ENCODE results near the gene LSG1. TPM values are rescaled to one million over a fixed set of nuclear protein-coding genes. Genes with fewer than 3 reads are reported as not detected.

The LSG1 gene
- total RNA-seq, 4 donors from 2014 or later, result 18.7 to 69.9 (median 52.8) TPM

DNA sequence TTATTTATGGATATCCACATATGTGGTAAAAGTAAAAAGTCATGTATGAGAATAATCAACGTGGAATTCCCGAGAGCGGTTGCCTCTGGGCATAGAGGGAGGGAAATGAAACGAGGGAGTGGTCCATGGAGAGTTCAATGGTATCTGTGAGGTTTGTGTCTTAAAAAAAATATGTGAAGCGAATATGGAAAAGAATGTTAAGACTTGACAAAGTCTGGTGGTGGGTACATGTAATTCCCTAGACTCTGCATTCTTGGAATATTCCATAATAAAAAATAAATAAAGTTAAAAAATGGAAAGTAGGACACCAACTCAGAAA lies 42.1 kb upstream of the LSG1 start:
- no peak overlapping the region for H3K27ac ChIP-seq
- DNase-seq, result no peak
- intact Hi-C loops (cut with DNase I; ENCODE audit: low total_unique reads) (no loop called here), in situ Hi-C loops (cut with MboI; ENCODE audit: low pct_ligation_motif_present in 1 of 4, low pct_unique_long_range_greater_than_20kb in 1 of 4, low sequenced_read_pairs in 3 of 4) (no loop called here)
- 83 to 95% methylated on average over 5 of the region's 5 CpGs for WGBS, 2 donors (ENCODE audit: low coverage in 1 of 2)
- no peaks in the 10 kb centered on the region for H3K27me3 ChIP-seq
- H3K4me3 ChIP-seq, result no peak overlapping the region
- no peaks in the 10 kb centered on the region for H3K9me3 ChIP-seq
- H3K4me1 ChIP-seq, result no peaks in the 10 kb centered on the region
- H3K36me3 ChIP-seq, result no peaks in the 10 kb centered on the region
- TF ChIP-seq, protein P1, sequence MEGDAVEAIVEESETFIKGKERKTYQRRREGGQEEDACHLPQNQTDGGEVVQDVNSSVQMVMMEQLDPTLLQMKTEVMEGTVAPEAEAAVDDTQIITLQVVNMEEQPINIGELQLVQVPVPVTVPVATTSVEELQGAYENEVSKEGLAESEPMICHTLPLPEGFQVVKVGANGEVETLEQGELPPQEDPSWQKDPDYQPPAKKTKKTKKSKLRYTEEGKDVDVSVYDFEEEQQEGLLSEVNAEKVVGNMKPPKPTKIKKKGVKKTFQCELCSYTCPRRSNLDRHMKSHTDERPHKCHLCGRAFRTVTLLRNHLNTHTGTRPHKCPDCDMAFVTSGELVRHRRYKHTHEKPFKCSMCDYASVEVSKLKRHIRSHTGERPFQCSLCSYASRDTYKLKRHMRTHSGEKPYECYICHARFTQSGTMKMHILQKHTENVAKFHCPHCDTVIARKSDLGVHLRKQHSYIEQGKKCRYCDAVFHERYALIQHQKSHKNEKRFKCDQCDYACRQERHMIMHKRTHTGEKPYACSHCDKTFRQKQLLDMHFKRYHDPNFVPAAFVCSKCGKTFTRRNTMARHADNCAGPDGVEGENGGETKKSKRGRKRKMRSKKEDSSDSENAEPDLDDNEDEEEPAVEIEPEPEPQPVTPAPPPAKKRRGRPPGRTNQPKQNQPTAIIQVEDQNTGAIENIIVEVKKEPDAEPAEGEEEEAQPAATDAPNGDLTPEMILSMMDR (IDR thresholded peaks at IDR 0.05), result no peak

DNA sequence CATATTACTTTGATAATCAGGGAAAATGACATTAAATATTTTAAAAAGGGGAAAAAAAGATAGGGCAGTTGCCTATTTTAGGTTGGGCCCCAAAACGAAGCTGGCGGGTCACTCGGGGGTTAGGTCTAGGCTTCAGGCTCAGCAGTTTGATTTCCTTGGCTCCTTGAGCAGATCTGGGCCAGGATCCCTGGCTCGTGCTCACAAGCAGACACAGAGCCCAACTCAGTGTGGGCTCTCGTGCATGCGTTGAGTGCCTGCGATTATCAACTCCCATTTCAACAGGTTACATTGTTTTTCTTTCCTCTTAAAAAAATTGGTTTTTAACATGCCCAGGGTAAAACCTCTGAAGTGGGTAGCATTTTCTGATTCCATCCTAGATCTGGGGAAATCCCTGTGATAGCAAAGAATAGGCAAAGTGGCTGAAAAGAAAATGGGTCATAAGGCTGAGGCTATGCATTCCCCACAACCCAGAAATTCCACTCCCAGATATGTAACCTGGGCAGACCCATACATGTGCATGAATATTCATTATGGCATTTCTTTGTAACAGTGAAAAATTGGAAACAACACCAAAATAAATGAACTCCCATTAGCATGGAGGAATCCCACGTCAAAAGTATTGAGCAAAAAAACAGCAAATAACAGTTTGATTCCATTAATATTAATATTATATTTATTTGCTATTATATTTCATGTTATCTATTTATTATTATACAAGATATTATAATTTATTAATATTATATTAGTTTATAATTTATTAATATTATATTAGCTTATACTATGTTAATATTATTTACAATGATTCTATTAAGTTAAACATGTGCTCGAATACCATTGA lies 41.5 kb upstream of the LSG1 start:
- no peaks in the 10 kb centered on the region for H3K27me3 ChIP-seq
- in situ Hi-C loops (cut with MboI; ENCODE audit: low pct_ligation_motif_present in 1 of 4, low pct_unique_long_range_greater_than_20kb in 1 of 4, low sequenced_read_pairs in 3 of 4), result no loop called here
- H3K9me3 ChIP-seq, result no peaks in the 10 kb centered on the region
- H3K36me3 ChIP-seq, result no peaks in the 10 kb centered on the region
- intact Hi-C loops (cut with DNase I; ENCODE audit: low total_unique reads), result no loop called here
- TF ChIP-seq POLR2A (IDR thresholded peaks at IDR 0.05) (no peak), POLR2AphosphoS5 (IDR thresholded peaks at IDR 0.05) (no peak), EP300 (IDR thresholded peaks at IDR 0.05; ENCODE audit: low read depth) (no peak)
- TF ChIP-seq, protein P1 (IDR thresholded peaks at IDR 0.05), result no peak
- H3K4me1 ChIP-seq, result no peaks in the 10 kb centered on the region
- 81 to 88% methylated on average over 6 to 9 of the region's 9 CpGs for WGBS, 2 donors (ENCODE audit: low coverage in 1 of 2)
- H3K27ac ChIP-seq, result no peak overlapping the region
- H3K4me3 ChIP-seq, result no peak overlapping the region
- DNase-seq, result no peak

DNA sequence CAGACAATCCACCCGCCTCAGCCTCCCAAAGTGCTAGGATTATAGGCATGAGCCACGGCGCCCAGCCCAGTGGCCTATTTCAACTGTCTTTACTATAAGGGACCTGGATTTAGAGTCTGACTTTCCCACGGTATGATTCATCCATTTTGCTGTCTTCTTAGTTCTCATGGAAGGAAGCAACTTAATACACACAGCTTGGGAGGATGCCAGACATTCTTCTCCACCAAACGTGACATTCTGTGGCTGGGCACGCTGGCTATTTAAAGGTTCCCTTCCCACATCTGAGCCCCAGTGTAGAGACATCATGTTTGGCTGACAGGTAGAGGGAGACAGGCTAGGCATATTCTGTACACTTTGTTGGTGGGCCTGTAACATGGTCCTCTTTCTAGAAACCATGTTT lies 39.9 kb upstream of the LSG1 start:
- Histone ChIP-seq H3K27ac (no peak overlapping the region), H3K9me3 (no peaks in the 10 kb centered on the region), H3K4me1 (no peaks in the 10 kb centered on the region), H3K4me3 (no peak overlapping the region), H3K36me3 (no peaks in the 10 kb centered on the region), H3K27me3 (no peaks in the 10 kb centered on the region)
- intact Hi-C loops (cut with DNase I; ENCODE audit: low total_unique reads), result no loop called here
- no peak for TF ChIP-seq EP300 (IDR thresholded peaks at IDR 0.05; ENCODE audit: low read depth)
- in situ Hi-C loops (cut with MboI; ENCODE audit: low pct_ligation_motif_present in 1 of 4, low pct_unique_long_range_greater_than_20kb in 1 of 4, low sequenced_read_pairs in 3 of 4), result no loop called here
- DNase-seq, result no peak
- 64 to 80% methylated on average over 2 to 6 of the region's 6 CpGs for WGBS, 2 donors (ENCODE audit: low coverage in 1 of 2)

DNA sequence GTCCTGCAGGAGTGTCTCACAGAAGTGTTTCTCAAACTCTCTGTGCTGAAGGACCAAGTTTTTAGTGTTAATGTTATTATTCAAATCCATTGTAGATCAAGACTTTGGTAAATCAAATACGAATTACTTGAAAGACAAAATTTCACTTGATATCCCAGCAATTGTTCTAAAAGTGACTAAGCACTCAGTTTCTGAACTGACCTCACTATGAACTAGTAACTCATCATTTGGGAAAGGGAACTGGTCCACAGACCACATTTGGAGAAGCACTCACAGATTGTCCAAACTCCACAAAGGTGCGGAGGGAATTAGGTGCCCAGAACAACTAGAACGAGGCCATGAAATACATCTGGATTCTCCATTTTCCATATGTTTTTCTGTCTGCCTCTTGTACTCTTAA lies 39.3 kb upstream of the LSG1 start:
- Histone ChIP-seq H3K27me3 (no peaks in the 10 kb centered on the region), H3K9me3 (no peaks in the 10 kb centered on the region), H3K27ac (no peak overlapping the region), H3K4me3 (no peak overlapping the region), H3K36me3 (no peaks in the 10 kb centered on the region), H3K4me1 (no peaks in the 10 kb centered on the region)
- in situ Hi-C loops (cut with MboI; ENCODE audit: low pct_ligation_motif_present in 1 of 4, low pct_unique_long_range_greater_than_20kb in 1 of 4, low sequenced_read_pairs in 3 of 4), result no loop called here
- no peak for TF ChIP-seq EP300 (IDR thresholded peaks at IDR 0.05; ENCODE audit: low read depth)
- no peak for TF ChIP-seq POLR2AphosphoS5 (IDR thresholded peaks at IDR 0.05)
- no peak for TF ChIP-seq POLR2A (IDR thresholded peaks at IDR 0.05)
- TF ChIP-seq, protein P1 (IDR thresholded peaks at IDR 0.05), result no peak
- DNase-seq, result no peak
- intact Hi-C loops (cut with DNase I; ENCODE audit: low total_unique reads), result no loop called here
- 90 to 91% methylated on average over 2 to 3 of the region's 3 CpGs for WGBS, 2 donors (ENCODE audit: low coverage in 1 of 2)

DNA sequence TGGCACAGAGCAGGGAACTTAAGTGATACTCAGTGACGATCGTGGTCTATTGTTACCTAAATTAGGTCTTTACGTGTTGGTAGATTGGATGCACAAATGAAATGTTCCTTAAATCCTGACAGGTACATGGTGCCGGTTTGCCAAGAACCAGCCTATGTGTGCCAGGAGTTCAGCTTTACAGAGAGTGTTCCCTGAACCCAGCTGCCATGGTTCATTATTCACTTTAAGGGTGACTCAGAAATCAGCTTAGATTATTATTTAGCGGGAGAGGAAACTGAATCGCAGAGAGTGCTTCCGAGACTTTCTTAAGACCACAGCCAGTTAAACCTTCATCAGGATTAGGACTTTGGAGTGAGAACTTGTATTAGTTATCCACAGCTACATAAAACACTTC lies 35.2 kb upstream of the LSG1 start:
- Histone ChIP-seq H3K9me3 (no peaks in the 10 kb centered on the region), H3K27ac (no peak overlapping the region), H3K36me3 (no peaks in the 10 kb centered on the region), H3K27me3 (no peaks in the 10 kb centered on the region), H3K4me1 (no peaks in the 10 kb centered on the region), H3K4me3 (no peak overlapping the region)
- intact Hi-C loops (cut with DNase I; ENCODE audit: low total_unique reads), result no loop called here
- TF ChIP-seq, protein P1 (IDR thresholded peaks at IDR 0.05), result no peak
- in situ Hi-C loops (cut with MboI; ENCODE audit: low pct_ligation_motif_present in 1 of 4, low pct_unique_long_range_greater_than_20kb in 1 of 4, low sequenced_read_pairs in 3 of 4), result no loop called here
- DNase-seq, result no peak
- 71 to 79% methylated on average over 3 to 7 of the region's 7 CpGs for WGBS, 2 donors (ENCODE audit: low coverage in 1 of 2)

Measured in transverse colon (tissue), 4 donors.